Naive thymus-derived CD8-positive, alpha-beta T cell (primary cell): ENCODE data around the gene DUSP6. TPM values are rescaled to one million over a fixed set of nuclear protein-coding genes. Genes with fewer than 3 reads are reported as not detected.

Experiments
- ATAC-seq, 2 donors: fragments of 150-1000 bp; cut with Tn5 transposase in 1 of 2; sonication (Bioruptor Pico), chemical (Tn5 transposase) in 1 of 2; 1 replicate in 1 of 2; 2 replicates in 1 of 2; pipeline ENCODE4 v1.10.0; 2021; ENCODE audit warnings: mild to moderate bottlenecking in 2 of 2, moderate library complexity in 2 of 2
- POLR2A ChIA-PET: fragments of 350-600 bp; sonication (Branson Sonifier 250); formaldehyde crosslinking; loops from one replicate; lab custom pipeline; 2021; ENCODE audit warnings: antibody characterized with exemption; lab: Charles Lee
- DNase-seq, 10 donors: peaks; one replicate each; pipeline versions ENCODE4 v3.0.0 to v3.0.0-alpha.2; 2020 to 2022
- H3K27ac Mint-ChIP-seq, 10 donors: one replicate each; pipeline ENCODE4 v1.8.0; 2020 to 2022; ENCODE audit warnings: mild to moderate bottlenecking in 10 of 10, mixed read lengths in 10 of 10, moderate library complexity in 4 of 10, inconsistent platforms in 1 of 10
- H3K27me3 Mint-ChIP-seq, 5 donors: one replicate each; pipeline ENCODE4 v1.8.0; 2021 to 2022; ENCODE audit warnings: mixed read lengths in 5 of 5
- H3K36me3 Mint-ChIP-seq, 3 donors: one replicate each; pipeline ENCODE4 v1.8.0; 2020 to 2022; ENCODE audit warnings: mixed read lengths in 3 of 3, mild to moderate bottlenecking in 2 of 3, inconsistent platforms in 1 of 3
- H3K4me1 Mint-ChIP-seq, 4 donors: one replicate each; pipeline ENCODE4 v1.8.0; 2021 to 2022; ENCODE audit warnings: mixed read lengths in 4 of 4
- H3K4me3 Mint-ChIP-seq, 10 donors: one replicate each; pipeline ENCODE4 v1.8.0; 2020 to 2022; ENCODE audit warnings: mild to moderate bottlenecking in 10 of 10, mixed read lengths in 10 of 10, moderate library complexity in 6 of 10, inconsistent platforms in 1 of 10
- H3K9me3 Mint-ChIP-seq, 9 donors: one replicate each; pipeline ENCODE4 v1.8.0; 2020 to 2022; ENCODE audit warnings: mixed read lengths in 9 of 9, mild to moderate bottlenecking in 3 of 9, inconsistent platforms in 1 of 9, moderate library complexity in 1 of 9
- polyA plus RNA-seq, 3 donors: library from polyadenylated mRNA; unstranded; fragments of 300-500 nt; fragmentation: Illumina TruSeq; gene quantifications; one replicate each; pipeline ENCODE4 v1.2.3, GENCODE V29; 2021
- total RNA-seq, 8 experiments: library from RNA in 2 of 8; stranded (reverse) in 2 of 8; gene quantifications; one replicate each; pipeline ENCODE4 v1.2.3 and lab custom pipeline; 2021 to 2026

The DUSP6 gene
- total and polyA plus RNA-seq, 5 experiments from 2014 or later: 0.57 to 2.1 (median 1.1) TPM

GRCh38 chr12:89370421-89370831, 18.1 kb upstream of the DUSP6 start:
- H3K27ac Mint-ChIP-seq: no peak overlapping the region
- POLR2A ChIA-PET: no interaction called here
- peaks cover 0 to 6% (median 0%) of the 10 kb centered on the region in 5 donors for H3K27me3 Mint-ChIP-seq
- no peak for DNase-seq
- peaks cover 0 to 7% (median 1%) of the 10 kb centered on the region in 4 donors for H3K4me1 Mint-ChIP-seq
- no peaks in the 10 kb centered on the region for H3K36me3 Mint-ChIP-seq
- H3K9me3 Mint-ChIP-seq: no peaks in the 10 kb centered on the region
- H3K4me3 Mint-ChIP-seq: no peak overlapping the region
- no peak for ATAC-seq

- peaks cover 0 to 7% (median 1%) of the 10 kb centered on the region in 4 donors for H3K4me1 Mint-ChIP-seq
- no peaks in the 10 kb centered on the region for H3K36me3 Mint-ChIP-seq
- peaks cover 0 to 6% (median 0%) of the 10 kb centered on the region in 5 donors for H3K27me3 Mint-ChIP-seq
- no peak overlapping the region for H3K27ac Mint-ChIP-seq
- ATAC-seq: no peak
- POLR2A ChIA-PET: no interaction called here
- no peak overlapping the region for H3K4me3 Mint-ChIP-seq
- no peaks in the 10 kb centered on the region for H3K9me3 Mint-ChIP-seq
- DNase-seq: no peak
Measured at GRCh38 chr12:89369166-89369565, 16.9 kb upstream of the DUSP6 start.

- H3K9me3 Mint-ChIP-seq: no peaks in the 10 kb centered on the region
- DNase-seq (no peak), ATAC-seq (no peak)
- no peaks in the 10 kb centered on the region for H3K36me3 Mint-ChIP-seq
- no peak overlapping the region for H3K27ac Mint-ChIP-seq
- peaks cover 0 to 7% (median 1%) of the 10 kb centered on the region in 4 donors for H3K4me1 Mint-ChIP-seq
- POLR2A ChIA-PET: no interaction called here
- peaks cover 0 to 9% (median 2%) of the 10 kb centered on the region in 5 donors for H3K27me3 Mint-ChIP-seq
- H3K4me3 Mint-ChIP-seq: no peak overlapping the region
Measured at GRCh38 chr12:89368391-89368790, 16.1 kb upstream of the DUSP6 start.

GRCh38 chr12:89366676-89367364, 14.5 kb upstream of the DUSP6 start:
- H3K4me1 Mint-ChIP-seq: peaks cover 0 to 7% (median 1%) of the 10 kb centered on the region in 4 donors
- H3K27ac Mint-ChIP-seq: no peak overlapping the region
- ATAC-seq (no peak), DNase-seq (no peak)
- no peak overlapping the region for H3K4me3 Mint-ChIP-seq
- H3K36me3 Mint-ChIP-seq: no peaks in the 10 kb centered on the region
- H3K9me3 Mint-ChIP-seq: no peaks in the 10 kb centered on the region
- peaks cover 0 to 14% (median 6%) of the 10 kb centered on the region in 5 donors for H3K27me3 Mint-ChIP-seq
- POLR2A ChIA-PET: no interaction called here

- POLR2A ChIA-PET: no interaction called here
- no peak overlapping the region for H3K27ac Mint-ChIP-seq
- no peaks in the 10 kb centered on the region for H3K36me3 Mint-ChIP-seq
- ATAC-seq: no peak
- no peak overlapping the region for H3K4me3 Mint-ChIP-seq
- no peaks in the 10 kb centered on the region for H3K9me3 Mint-ChIP-seq
- H3K27me3 Mint-ChIP-seq: peaks cover 1 to 21% (median 14%) of the 10 kb centered on the region in 5 donors
- no peak for DNase-seq
- no peaks in the 10 kb centered on the region for H3K4me1 Mint-ChIP-seq
Measured at GRCh38 chr12:89364631-89365030, 12.3 kb upstream of the DUSP6 start.

- ATAC-seq (no peak), DNase-seq (no peak)
- Mint-ChIP-seq H3K27me3 (peaks cover 1 to 27% (median 17%) of the 10 kb centered on the region in 5 donors), H3K4me3 (no peak overlapping the region), H3K9me3 (no peaks in the 10 kb centered on the region), H3K4me1 (no peaks in the 10 kb centered on the region), H3K27ac (no peak overlapping the region), H3K36me3 (no peaks in the 10 kb centered on the region)
- POLR2A ChIA-PET: no interaction called here
Measured at GRCh38 chr12:89364058-89364457, 11.8 kb upstream of the DUSP6 start.

GRCh38 chr12:89363582-89363981, 11.3 kb upstream of the DUSP6 start:
- ATAC-seq: no peak
- POLR2A ChIA-PET: no interaction called here
- no peaks in the 10 kb centered on the region for H3K9me3 Mint-ChIP-seq

GRCh38 chr12:89363084-89363483, 10.8 kb upstream of the DUSP6 start:
- POLR2A ChIA-PET: no interaction called here
- DNase-seq (no peak), ATAC-seq (no peak)
- Mint-ChIP-seq H3K4me3 (no peak overlapping the region), H3K4me1 (no peaks in the 10 kb centered on the region), H3K9me3 (no peaks in the 10 kb centered on the region), H3K27me3 (peaks cover 1 to 36% (median 13%) of the 10 kb centered on the region in 5 donors), H3K36me3 (no peaks in the 10 kb centered on the region), H3K27ac (no peak overlapping the region)

More at GRCh38 chr12:89363582-89363981, 11.3 kb upstream of the DUSP6 start:
- H3K4me1 Mint-ChIP-seq: no peaks in the 10 kb centered on the region
- no peak overlapping the region for H3K4me3 Mint-ChIP-seq
- H3K27ac Mint-ChIP-seq: no peak overlapping the region
- H3K36me3 Mint-ChIP-seq: no peaks in the 10 kb centered on the region
- H3K27me3 Mint-ChIP-seq: peaks cover 1 to 31% (median 17%) of the 10 kb centered on the region in 5 donors
- no peak for DNase-seq

GRCh38 chr12:89359615-89360014, 7.3 kb upstream of the DUSP6 start:
- DNase-seq: no peak
- Mint-ChIP-seq H3K4me1 (peaks cover 6 to 16% (median 13%) of the 10 kb centered on the region in 4 donors), H3K27ac (no peak overlapping the region), H3K9me3 (no peaks in the 10 kb centered on the region), H3K4me3 (no peak overlapping the region), H3K27me3 (peaks cover 1 to 36% (median 17%) of the 10 kb centered on the region in 5 donors), H3K36me3 (no peaks in the 10 kb centered on the region)
- no peak for ATAC-seq
- POLR2A ChIA-PET: no interaction called here

- H3K27ac Mint-ChIP-seq: no peak overlapping the region
- POLR2A ChIA-PET: no interaction called here
- no peak for ATAC-seq
- peaks cover 8 to 20% (median 18%) of the 10 kb centered on the region in 4 donors for H3K4me1 Mint-ChIP-seq
- H3K27me3 Mint-ChIP-seq: peaks cover 1 to 36% (median 17%) of the 10 kb centered on the region in 5 donors
- no peaks in the 10 kb centered on the region for H3K36me3 Mint-ChIP-seq
- no peak overlapping the region for H3K4me3 Mint-ChIP-seq
- no peaks in the 10 kb centered on the region for H3K9me3 Mint-ChIP-seq
- DNase-seq: no peak
Measured at GRCh38 chr12:89358805-89359204, 6.5 kb upstream of the DUSP6 start.

GRCh38 chr12:89357297-89357730, 5.0 kb upstream of the DUSP6 start:
- Mint-ChIP-seq H3K9me3 (no peaks in the 10 kb centered on the region), H3K27ac (no peak overlapping the region), H3K4me1 (peaks cover 12 to 30% (median 26%) of the 10 kb centered on the region in 4 donors), H3K4me3 (no peak overlapping the region), H3K27me3 (peaks cover 1 to 26% (median 9%) of the 10 kb centered on the region in 5 donors), H3K36me3 (no peaks in the 10 kb centered on the region)
- DNase-seq (no peak), ATAC-seq (no peak)
- POLR2A ChIA-PET: no interaction called here

GRCh38 chr12:89356069-89356665, 3.9 kb upstream of the DUSP6 start:
- H3K27ac Mint-ChIP-seq: no peak overlapping the region

More at GRCh38 chr12:89356069-89356665, 3.9 kb upstream of the DUSP6 start:
- no peaks in the 10 kb centered on the region for H3K9me3 Mint-ChIP-seq
- POLR2A ChIA-PET: no interaction called here
- DNase-seq: no peak
- no peaks in the 10 kb centered on the region for H3K36me3 Mint-ChIP-seq
- H3K27me3 Mint-ChIP-seq: peaks cover 0 to 23% (median 9%) of the 10 kb centered on the region in 5 donors
- ATAC-seq: no peak
- peak overlapping the region in 4 of 10 donors; percentile 16 to 80 (median 32) for H3K4me3 Mint-ChIP-seq
- H3K4me1 Mint-ChIP-seq: peaks cover 20 to 39% (median 31%) of the 10 kb centered on the region in 4 donors
